NCI-H226 (cell line): ENCODE measurements around the gene TET1.
A peak's percentile ranks its signal among the peaks of the same experiment; 100 is the strongest.
"Not testable (repeated sequence)": the region's sequence is repeated elsewhere in the genome, so short reads cannot be mapped to it uniquely, and the experiment has no call there.

Experiments
- DNase-seq: peaks from one replicate; pipeline ENCODE4 v3.0.0-alpha.2; 2015

The TET1 gene

GRCh38 chr10:68560186-68560942, at the start of gene TET1:
Gene TET1, plus strand, starts transcription at chr10:68560337. Its CDS starts 12,002 bp downstream, at chr10:68572339.
- no peak for DNase-seq

- DNase-seq: not testable (repeated sequence)
These were observed 43.9 kb upstream of the TET1 start for GRCh38 chr10:68516216-68516615.

- no peak for DNase-seq
These were observed 43.4 kb upstream of the TET1 start for GRCh38 chr10:68516766-68517165.

DNA sequence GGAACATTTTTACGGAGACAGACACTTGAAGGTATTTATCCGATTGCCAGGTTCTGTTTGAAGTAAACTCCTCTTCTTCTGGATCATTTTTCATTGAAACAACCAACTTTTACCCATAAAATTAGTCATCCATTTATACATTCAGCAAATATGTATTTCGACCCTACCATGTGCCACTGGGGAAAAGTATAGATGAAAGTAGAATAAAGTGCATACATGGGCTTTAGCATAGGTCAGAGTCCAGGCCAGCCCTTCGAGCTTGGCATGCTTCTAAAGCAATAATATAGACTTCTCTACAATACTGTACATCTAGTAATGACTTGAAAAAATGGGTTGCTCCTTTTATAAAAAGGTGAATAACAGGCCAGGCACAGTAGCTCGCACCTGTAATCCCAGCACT, 42.9 kb upstream of the TET1 start:
- DNase-seq: no peak

DNA sequence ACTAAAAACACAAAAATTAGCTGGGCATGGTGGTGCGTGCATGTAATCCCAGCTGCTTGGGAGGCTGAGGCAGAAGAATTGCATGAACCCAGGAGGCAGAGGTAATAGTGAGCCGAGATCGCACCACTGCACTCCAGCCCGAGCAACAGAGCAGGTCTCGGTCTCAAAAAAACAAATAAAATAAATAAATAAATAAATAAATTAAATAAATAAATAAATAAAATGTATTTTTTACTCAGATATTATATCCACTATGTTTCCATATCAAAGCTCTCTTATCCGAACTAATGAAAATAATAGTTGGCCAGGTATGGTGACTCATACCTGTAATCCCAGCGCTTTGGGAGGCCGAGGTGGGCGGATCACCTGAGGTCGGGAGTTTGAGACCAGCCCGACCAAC, 41.5 kb upstream of the TET1 start:
- DNase-seq: not testable (repeated sequence)

GRCh38 chr10:68525490-68526038, 34.6 kb upstream of the TET1 start:
- not testable (repeated sequence) for DNase-seq

- DNase-seq: no peak
These were observed 33.4 kb upstream of the TET1 start for GRCh38 chr10:68526634-68527307.

- no peak for DNase-seq
These were observed 23.2 kb upstream of the TET1 start for GRCh38 chr10:68536973-68537372.

DNA sequence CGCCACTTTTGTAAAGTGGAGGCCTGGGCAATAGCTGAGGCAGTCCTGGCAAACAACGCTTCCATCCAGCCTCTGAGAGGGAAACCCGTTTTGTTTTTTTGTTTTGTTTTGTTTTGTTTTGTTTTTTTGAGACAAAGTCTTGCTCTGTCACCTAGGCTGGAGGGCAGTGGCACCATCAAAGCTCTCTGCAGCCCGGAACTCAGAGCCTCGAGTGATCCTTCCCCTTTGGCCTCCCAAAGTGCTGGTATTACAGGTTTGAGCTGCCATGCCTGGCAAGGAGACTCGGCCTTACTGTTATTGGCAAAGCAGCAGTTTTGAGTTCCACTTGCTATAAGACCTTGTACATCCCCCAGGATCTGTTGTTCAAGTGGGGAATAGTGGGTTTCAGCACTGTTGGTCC, 22.3 kb upstream of the TET1 start:
- no peak for DNase-seq

DNA sequence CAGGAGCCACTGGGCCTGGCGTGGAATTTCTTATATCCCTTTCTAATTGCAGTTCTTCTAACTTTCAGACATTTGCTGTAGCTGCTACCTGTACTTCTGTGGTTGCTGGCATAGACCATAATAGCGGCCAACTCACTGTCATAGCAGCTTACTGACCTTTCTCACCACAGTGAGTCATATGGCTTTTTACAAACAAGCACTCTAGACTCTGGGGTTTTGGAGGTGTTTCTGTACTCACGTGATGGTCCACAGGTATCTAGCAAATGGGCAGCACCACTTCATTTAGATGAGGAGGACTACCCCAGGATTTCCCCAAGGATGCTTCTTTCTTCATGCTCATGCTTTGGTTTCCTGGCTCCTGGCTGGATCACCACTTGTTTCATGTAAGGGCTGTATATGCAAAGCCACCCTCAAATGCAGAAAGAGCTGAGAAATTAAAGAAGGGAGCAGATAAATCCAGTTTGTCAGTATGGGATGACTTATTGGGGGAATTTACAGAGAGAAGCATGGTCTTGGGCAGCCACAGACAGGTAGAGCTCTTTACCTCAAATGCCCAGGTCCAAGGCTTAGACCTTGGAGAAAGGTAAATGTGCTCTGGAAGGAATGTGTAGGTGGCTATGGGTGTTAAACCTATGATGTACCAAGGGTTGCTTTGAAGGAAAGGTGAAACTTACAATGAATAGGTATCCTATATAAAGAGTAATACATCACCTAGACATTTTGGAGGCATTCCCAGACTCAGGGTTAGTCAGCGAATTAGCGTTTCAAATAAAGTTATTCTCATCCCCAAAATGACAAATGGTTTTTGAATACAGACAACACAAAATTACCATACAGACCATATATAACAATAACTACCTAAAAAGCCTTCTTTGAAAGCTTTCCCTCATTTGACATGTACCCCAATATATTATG, 16.9 kb upstream of the TET1 start:
- peak; percentile 56 for DNase-seq

DNA sequence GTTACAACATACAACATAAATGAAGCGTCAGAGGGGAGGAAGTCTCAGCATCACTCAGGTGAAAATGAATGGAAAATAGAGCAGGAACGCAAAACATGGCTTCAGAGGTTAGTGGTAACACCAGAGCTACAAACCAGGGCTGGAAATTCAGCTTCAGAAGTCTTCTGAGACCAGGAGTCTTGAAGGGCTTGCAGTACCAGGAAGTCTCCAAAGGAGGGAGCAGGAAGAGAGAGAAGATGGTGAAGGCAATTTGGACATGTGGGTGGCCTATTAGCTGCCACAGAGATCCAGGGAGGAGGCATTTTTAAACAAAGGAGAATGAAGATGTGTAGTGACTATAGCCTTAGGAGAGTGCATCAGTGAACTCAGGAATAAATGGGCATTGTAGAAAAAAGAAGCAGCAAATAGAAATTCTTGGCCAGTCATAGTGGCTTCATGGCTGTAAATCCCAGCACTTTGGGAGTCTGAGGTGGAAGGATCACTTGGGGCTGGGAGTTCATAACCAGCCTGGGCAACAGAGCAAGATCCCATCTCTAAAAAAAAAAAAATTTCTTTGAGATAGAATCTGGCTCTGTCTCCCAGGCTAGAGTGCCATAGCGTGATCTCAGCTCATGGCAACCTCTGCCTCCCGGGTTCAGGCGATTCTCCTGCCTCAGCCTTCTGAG, 9.3 kb upstream of the TET1 start:
- peak; percentile 47 for DNase-seq

GRCh38 chr10:68553138-68553537, 7.0 kb upstream of the TET1 start:
- DNase-seq: no peak

GRCh38 chr10:68553599-68553998, 6.5 kb upstream of the TET1 start:
- DNase-seq: no peak

DNA sequence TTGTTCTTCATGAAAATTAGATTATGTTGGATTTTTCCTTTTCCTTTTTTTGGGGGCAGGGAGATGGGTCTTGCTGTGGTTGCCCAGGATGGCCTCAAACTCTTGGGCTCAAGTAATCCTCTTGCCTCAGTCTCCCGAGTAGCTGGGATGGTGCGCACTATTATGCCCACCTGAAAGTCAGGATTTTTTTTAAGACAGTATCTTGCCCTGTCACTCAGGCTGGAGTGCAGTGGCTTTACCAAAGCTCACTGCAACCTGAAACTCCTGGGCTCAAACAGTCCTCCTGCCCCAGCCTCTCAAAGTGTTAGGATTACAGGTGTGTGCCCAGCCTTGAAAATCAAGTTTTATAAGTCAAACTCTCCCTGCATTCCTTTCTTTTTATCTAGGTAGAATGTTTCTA, 1.7 kb upstream of the TET1 start:
- no peak for DNase-seq

DNA sequence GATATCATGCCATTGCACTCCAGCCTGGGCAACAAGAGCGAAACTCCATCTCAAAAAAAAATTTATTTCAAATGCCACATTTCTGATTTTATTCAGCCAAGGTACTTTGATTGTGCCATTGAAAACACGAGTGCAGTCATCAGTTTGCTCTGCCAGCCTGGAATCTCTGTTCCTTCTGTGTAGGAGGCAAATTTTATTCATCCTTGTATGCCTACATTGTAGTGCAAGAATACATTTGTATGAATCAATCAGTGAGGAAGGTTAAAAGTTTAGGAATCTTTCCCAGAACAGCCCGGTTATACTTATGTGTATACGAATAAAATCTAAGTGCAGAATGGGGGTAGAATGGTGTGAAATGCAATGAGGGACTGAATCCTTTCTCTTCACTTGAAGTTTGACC, 886 bp upstream of the TET1 start:
- no peak for DNase-seq

- no peak for DNase-seq
These were observed 324 bp upstream of the TET1 start for GRCh38 chr10:68559841-68560185.

DNA sequence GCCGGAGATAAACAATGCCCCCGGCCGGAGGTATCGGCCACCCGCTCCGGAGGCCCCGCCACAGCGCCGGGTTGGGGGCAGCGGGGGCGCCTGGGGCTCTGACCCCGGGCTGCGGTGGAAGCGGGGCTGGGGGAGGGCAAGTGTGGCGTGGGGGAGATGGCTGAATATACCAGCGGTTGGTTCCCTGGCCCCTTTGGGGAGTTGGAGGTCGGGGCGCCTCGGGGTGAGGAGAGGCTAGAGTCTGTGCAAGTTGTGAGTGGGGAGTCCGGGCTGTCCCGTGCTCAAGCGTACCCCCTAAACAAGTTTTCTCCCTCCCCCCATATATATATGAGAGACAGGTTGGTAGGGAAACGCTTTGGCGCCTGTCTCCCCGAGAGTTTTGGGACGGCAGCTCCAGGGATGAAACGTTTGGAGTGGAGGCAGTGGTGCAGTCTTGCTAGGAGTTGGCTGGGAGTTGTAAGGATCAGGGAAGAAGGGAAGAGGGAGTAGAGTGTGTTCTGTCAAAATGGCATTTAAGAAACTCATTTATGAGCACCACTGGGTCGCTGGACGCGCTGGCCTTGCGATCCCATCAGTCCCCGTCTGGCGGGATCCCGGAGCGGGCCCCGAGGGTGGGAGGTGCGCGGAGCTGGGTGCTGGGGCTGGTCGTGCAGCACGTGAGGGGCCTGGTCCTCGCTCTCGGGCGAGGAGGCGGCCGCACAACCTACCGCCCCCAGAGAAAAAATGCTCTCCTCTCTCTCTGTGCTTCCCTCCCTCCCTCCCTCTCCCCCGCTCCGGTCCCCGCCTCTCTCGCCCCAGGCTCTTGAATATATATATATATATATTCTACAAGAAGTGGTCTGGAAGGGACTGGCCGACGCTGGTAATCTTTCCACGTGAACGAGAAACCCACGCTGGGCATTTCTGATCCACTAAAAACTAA, 1.1 kb downstream of the TET1 start:
- no peak for DNase-seq

DNA sequence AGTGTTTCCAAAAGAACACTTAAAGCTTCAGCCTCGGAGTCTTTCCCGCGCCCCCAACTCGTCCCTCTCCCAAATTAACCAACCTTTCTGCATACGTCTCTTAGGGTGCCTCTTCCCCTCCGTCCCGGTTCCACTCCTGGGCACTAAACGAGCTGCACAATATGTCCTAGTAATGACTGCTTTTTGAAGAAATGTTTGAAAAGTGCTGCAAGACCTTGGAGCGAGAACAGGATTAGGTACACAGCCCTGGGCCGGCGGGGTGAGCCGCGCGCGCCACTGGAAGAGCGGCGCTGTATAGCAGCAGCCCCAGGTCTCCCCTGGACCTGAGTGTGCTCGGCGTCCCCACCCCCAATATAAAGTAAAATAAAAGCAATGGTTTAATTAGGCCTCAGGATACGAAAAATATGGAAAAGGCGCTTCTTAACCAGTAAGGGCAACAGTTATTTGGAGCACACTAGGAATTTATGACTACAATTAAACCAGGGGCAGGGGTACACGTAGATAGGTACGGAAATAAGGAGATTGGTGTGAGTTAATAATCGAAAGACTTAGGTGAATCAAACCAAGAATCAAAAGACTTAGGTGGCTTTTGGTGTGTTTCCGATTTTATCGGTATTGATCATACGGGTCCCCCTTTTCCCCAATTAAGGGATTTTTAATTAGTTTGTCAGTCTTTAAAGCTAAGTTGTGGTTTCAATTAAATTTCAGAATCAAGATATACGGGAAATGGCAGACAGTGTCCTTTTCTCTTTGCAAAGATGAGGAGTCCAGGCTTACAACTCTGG, 1.9 kb downstream of the TET1 start:
- no peak for DNase-seq

DNA sequence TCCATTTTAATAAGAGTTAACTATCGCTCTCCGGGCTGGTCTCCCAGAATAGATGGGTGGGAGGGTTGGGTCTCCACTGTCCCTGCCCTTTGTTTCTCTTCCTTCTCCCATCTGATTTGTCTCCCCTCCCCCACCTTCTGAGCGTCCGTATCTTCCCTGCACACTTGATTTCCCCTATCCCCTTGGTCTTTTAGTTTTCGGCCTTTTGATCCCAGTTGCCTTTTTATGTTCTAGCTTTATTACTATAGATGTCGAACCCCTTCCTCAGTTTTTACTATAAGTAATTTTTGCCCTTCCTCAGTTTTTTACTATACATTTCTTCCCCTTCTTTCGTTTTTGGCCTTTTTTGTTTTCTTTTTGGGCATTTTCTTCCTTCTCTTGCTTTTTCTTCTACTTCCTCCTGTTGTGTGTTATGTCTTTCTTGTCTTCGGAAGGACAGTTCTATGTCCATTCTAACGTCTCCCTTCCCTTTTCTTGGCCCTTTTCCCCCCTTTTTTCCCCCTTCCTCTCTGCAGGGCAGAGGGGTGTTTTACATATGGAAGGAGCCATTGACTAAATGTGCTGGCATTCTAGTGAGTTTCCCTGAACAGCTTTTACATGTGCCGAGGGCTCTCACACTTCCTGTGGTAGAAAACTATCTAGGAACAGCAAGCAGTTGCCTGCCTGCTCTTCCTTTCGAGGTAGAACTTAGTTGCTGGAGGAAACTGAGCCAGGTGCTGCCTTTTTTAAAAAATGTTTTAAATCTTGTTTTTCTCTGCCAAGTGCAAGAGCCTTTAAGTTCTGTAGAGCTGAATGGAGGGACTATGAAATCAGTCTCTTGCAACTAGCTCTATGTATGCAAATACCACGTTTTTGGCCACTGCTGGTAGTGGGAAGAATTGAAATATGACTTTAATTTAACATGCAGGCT, 2.8 kb downstream of the TET1 start:
- no peak for DNase-seq

GRCh38 chr10:68564712-68565111, 4.6 kb downstream of the TET1 start:
- no peak for DNase-seq
